GM23248 (cell line): ENCODE data around the gene SIGLEC1. TPM values are rescaled to one million over a fixed set of nuclear protein-coding genes. Genes with fewer than 3 reads are reported as not detected.

ENCODE experiments used
- DNase-seq: peaks from one replicate; pipeline ENCODE4 v3.0.0-alpha.2; 2015
- H2AFZ ChIP-seq: fragments of 200-600 bp; sonication (generic); 2 replicates; pipeline ENCODE4 v1.6.1; 2016; ENCODE audit warnings: antibody characterized with exemption
- H3F3A ChIP-seq: fragments of 200-600 bp; sonication (generic); 2 replicates; pipeline ENCODE4 v1.6.1; 2016; ENCODE audit warnings: mild to moderate bottlenecking, antibody characterized with exemption, mixed run types; ENCODE audit not compliant: insufficient read depth
- H3K27ac ChIP-seq: fragments of 200-600 bp; sonication (generic); 2 replicates; pipeline ENCODE4 v1.5.1; 2016; ENCODE audit warnings: mild to moderate bottlenecking
- H3K27me3 ChIP-seq: fragments of 200-600 bp; sonication (generic); replicated peaks from 2 replicates; pipeline ENCODE4 v1.6.1; 2016; ENCODE audit warnings: mild to moderate bottlenecking; ENCODE audit not compliant: insufficient read depth
- H3K36me3 ChIP-seq: fragments of 200-600 bp; sonication (generic); 2 replicates; pipeline ENCODE4 v1.6.1; 2016; ENCODE audit warnings: low read depth, mild to moderate bottlenecking
- H3K4me1 ChIP-seq: fragments of 200-600 bp; sonication (generic); 2 replicates; pipeline ENCODE4 v1.6.1; 2016; ENCODE audit warnings: mild to moderate bottlenecking; ENCODE audit not compliant: insufficient read depth
- H3K4me2 ChIP-seq: fragments of 200-600 bp; sonication (generic); one replicate; pipeline ENCODE4 v1.6.1; 2016; ENCODE audit warnings: mild to moderate bottlenecking; ENCODE audit not compliant: unreplicated experiment
- H3K4me3 ChIP-seq: fragments of 200-600 bp; sonication (generic); 2 replicates; pipeline ENCODE4 v1.5.1; 2016; ENCODE audit warnings: mild to moderate bottlenecking
- H3K79me2 ChIP-seq: fragments of 200-600 bp; sonication (generic); 2 replicates; pipeline ENCODE4 v1.6.1; 2016; ENCODE audit warnings: mild to moderate bottlenecking; ENCODE audit not compliant: insufficient read depth
- H3K9ac ChIP-seq: fragments of 200-600 bp; sonication (generic); 2 replicates; pipeline ENCODE4 v1.6.1; 2016; ENCODE audit warnings: mild to moderate bottlenecking
- H3K9me2 ChIP-seq: fragments of 200-600 bp; sonication (generic); 2 replicates; pipeline ENCODE4 v1.6.1; 2016; ENCODE audit warnings: mixed run types, mild to moderate bottlenecking, moderate library complexity; ENCODE audit not compliant: insufficient read depth
- H3K9me3 ChIP-seq: fragments of 200-600 bp; sonication (generic); one replicate; pipeline ENCODE4 v1.6.1; 2017; ENCODE audit warnings: low read depth
- H4K20me1 ChIP-seq: fragments of 200-600 bp; sonication (generic); 2 replicates; pipeline ENCODE4 v1.6.0; 2016; ENCODE audit not compliant: insufficient read depth
- EZH2 ChIP-seq: fragments of 200-600 bp; sonication (generic); IDR thresholded peaks from 2 replicates; pipeline ENCODE4 v1.6.1; 2018; ENCODE audit warnings: antibody characterized with exemption, mild to moderate bottlenecking; ENCODE audit not compliant: insufficient read depth, poor library complexity, severe bottlenecking
- EZH2phosphoT487 ChIP-seq: fragments of 200-600 bp; sonication (generic); IDR thresholded peaks from 2 replicates; pipeline ENCODE4 v1.6.1; 2018; ENCODE audit warnings: antibody characterized with exemption, moderate library complexity, mild to moderate bottlenecking, low read depth; ENCODE audit not compliant: insufficient read depth
- WGBS, 2 experiments: methylation state at CpG; one replicate each; pipeline ENCODE4 v1.1.6; 2015 to 2017; ENCODE audit warnings: low lambda C conversion rate in 2 of 2, low coverage in 1 of 2; ENCODE audit errors: missing lambda C conversion rate in 2 of 2; 5-methylcytosine and 5-hydroxymethylcytosine counted together
- in situ Hi-C: fragments of 300-500 bp; cut with MboI; formaldehyde crosslinking; loops from 2 replicates; pipeline ENCODE4 v1.15.0; 2020
- polyA plus RNA-seq: library from polyadenylated mRNA; unstranded; fragments of >200 nt; fragmentation: Nextera tagmentation; extraction: Ambion mirVana; gene quantifications from 2 replicates; pipeline ENCODE4 v1.2.1, GENCODE V29; 2016
- total RNA-seq: library from RNA; depleted of rRNA; stranded (reverse); fragments of >200 nt; shearing (Covaris generic); gene quantifications from 2 replicates; pipeline ENCODE4 v1.2.3, GENCODE V29; 2014; rRNA removed

Gene SIGLEC1
- total RNA-seq (not detected in 2 replicates), polyA plus RNA-seq (not detected in 2 replicates)

GRCh38 chr20:3712279-3712873, at the start of gene SIGLEC1:
Gene SIGLEC1, minus strand, starts transcription at chr20:3712600. Its CDS starts 5,472 bp downstream, at chr20:3707128.
- Histone ChIP-seq H3K4me3 (no peak within 1 kb of the TSS), H3K79me2 (no peaks in the 10 kb centered on the region), H3K27ac (no peak within 1 kb of the TSS), H3K27me3 (no peaks in the 10 kb centered on the region), H3K9me2 (no peaks in the 10 kb centered on the region), H3F3A (peaks cover 5% of the 10 kb centered on the region; the same call in 1 of the 2 replicates), H4K20me1 (no peaks in the 10 kb centered on the region), H3K4me1 (no peaks in the 10 kb centered on the region; the same call in 1 of the 2 replicates), H3K36me3 (no peaks in the 10 kb centered on the region), H3K9ac (no peak within 1 kb of the TSS), H2AFZ (no peak within 1 kb of the TSS), H3K4me2 (no peak within 1 kb of the TSS), H3K9me3 (no peaks in the 10 kb centered on the region)
- in situ Hi-C loops = no loop called here
- no peak for TF ChIP-seq EZH2phosphoT487
- no peak for DNase-seq
- 76 to 77% methylated on average over 12 to 15 of the region's 15 CpGs for WGBS, 2 experiments

GRCh38 chr20:3760655-3761348, 48.4 kb upstream of the SIGLEC1 start:
- Histone ChIP-seq H3K4me1 (no peaks in the 10 kb centered on the region), H2AFZ (no peak overlapping the region), H3K4me3 (no peak overlapping the region), H4K20me1 (no peaks in the 10 kb centered on the region), H3K27me3 (no peaks in the 10 kb centered on the region), H3K36me3 (no peaks in the 10 kb centered on the region; the same call in 1 of the 2 replicates), H3K4me2 (no peak overlapping the region), H3K79me2 (peaks cover under 1% of the 10 kb centered on the region; the same call in 1 of the 2 replicates), H3K27ac (no peak overlapping the region), H3K9me3 (no peaks in the 10 kb centered on the region), H3K9ac (no peak overlapping the region), H3K9me2 (no peaks in the 10 kb centered on the region), H3F3A (no peaks in the 10 kb centered on the region)
- WGBS, 2 experiments = 74 to 83% methylated on average over 10 of the region's 10 CpGs
- in situ Hi-C loops = no loop called here
- no peak for DNase-seq
- TF ChIP-seq EZH2phosphoT487 = no peak
- no peak for TF ChIP-seq EZH2

GRCh38 chr20:3759884-3760283, 47.5 kb upstream of the SIGLEC1 start:
- Histone ChIP-seq H3K27ac (no peak overlapping the region), H3F3A (no peaks in the 10 kb centered on the region), H3K79me2 (no peaks in the 10 kb centered on the region; the same call in 1 of the 2 replicates), H3K9me3 (no peaks in the 10 kb centered on the region), H2AFZ (no peak overlapping the region), H3K4me1 (no peaks in the 10 kb centered on the region), H3K9me2 (no peaks in the 10 kb centered on the region), H4K20me1 (no peaks in the 10 kb centered on the region), H3K36me3 (no peaks in the 10 kb centered on the region; the same call in 1 of the 2 replicates), H3K4me2 (no peak overlapping the region), H3K27me3 (no peaks in the 10 kb centered on the region), H3K4me3 (no peak overlapping the region), H3K9ac (no peak overlapping the region)
- WGBS, 2 experiments = 86 to 90% methylated on average over 11 of the region's 11 CpGs
- DNase-seq = no peak
- TF ChIP-seq EZH2 = no peak
- no peak for TF ChIP-seq EZH2phosphoT487
- in situ Hi-C loops = no loop called here

GRCh38 chr20:3759316-3759823, 47.0 kb upstream of the SIGLEC1 start:
- no peaks in the 10 kb centered on the region for H3F3A ChIP-seq
- no peaks in the 10 kb centered on the region; the same call in 1 of the 2 replicates for H3K36me3 ChIP-seq
- no peak overlapping the region for H2AFZ ChIP-seq
- H3K9me3 ChIP-seq = no peaks in the 10 kb centered on the region
- no peak overlapping the region for H3K4me2 ChIP-seq
- H3K4me3 ChIP-seq = no peak overlapping the region
- H3K79me2 ChIP-seq = no peaks in the 10 kb centered on the region; the same call in 1 of the 2 replicates
- H3K27ac ChIP-seq = no peak overlapping the region
- WGBS, 2 experiments = 88 to 89% methylated on average over 9 to 11 of the region's 11 CpGs
- no peak overlapping the region for H3K9ac ChIP-seq
- no peaks in the 10 kb centered on the region for H4K20me1 ChIP-seq
- no peak for DNase-seq
- no peaks in the 10 kb centered on the region for H3K27me3 ChIP-seq
- H3K4me1 ChIP-seq = no peaks in the 10 kb centered on the region
- no peaks in the 10 kb centered on the region for H3K9me2 ChIP-seq
- in situ Hi-C loops = no loop called here
- TF ChIP-seq EZH2phosphoT487 = no peak
- TF ChIP-seq EZH2 = no peak
